ENCODE data around the gene SOS1.

- TF ChIP-seq POLR2AphosphoS5 (IDR thresholded peaks at IDR 0.05; ENCODE audit: low read depth, low read length) (no peak), POLR2A (IDR thresholded peaks at IDR 0.05; ENCODE audit: low read depth, low read length) (no peak)
Observed at GRCh38 chr2:39108377-39108776, 12.5 kb downstream of the SOS1 start.

Data from GM12892 (cell line).